Muscle of arm (tissue), 12 donors: ENCODE data around the gene PYDC1. TPM values are rescaled to one million over a fixed set of nuclear protein-coding genes. Genes with fewer than 3 reads are reported as not detected.
"Not testable (repeated sequence)": the region's sequence is repeated elsewhere in the genome, so short reads cannot be mapped to it uniquely, and the experiment has no call there.

ENCODE experiments used
- DNase-seq: peaks from one replicate; pipeline ENCODE4 v3.0.0-alpha.2; 2013
- polyA plus RNA-seq, 12 donors: library from polyadenylated mRNA; unstranded; fragments of 120-200 nt; gene quantifications; one replicate each; pipeline ENCODE4 v1.2.1, GENCODE V29; 2013; ENCODE audit not compliant: insufficient read length in 12 of 12

PYDC1 gene
- polyA plus RNA-seq, 12 donors: 0.27 to 2.1 (median 0.95) TPM; not detected in 2

- DNase-seq: no peak
These were observed 20.4 kb downstream of the PYDC1 start for GRCh38 chr16:31196324-31197088.

- DNase-seq: not testable (repeated sequence)
These were observed 21.1 kb downstream of the PYDC1 start for GRCh38 chr16:31195861-31196260.

GRCh38 chr16:31194898-31195297, 22.0 kb downstream of the PYDC1 start:
- DNase-seq: no peak

- DNase-seq: no peak
These were observed 23.1 kb downstream of the PYDC1 start for GRCh38 chr16:31193874-31194273.

GRCh38 chr16:31192856-31193642, 23.9 kb downstream of the PYDC1 start:
- DNase-seq: no peak

- DNase-seq: no peak
These were observed 25.1 kb downstream of the PYDC1 start for GRCh38 chr16:31191697-31192428.

- no peak for DNase-seq
These were observed 26.0 kb downstream of the PYDC1 start for GRCh38 chr16:31190818-31191444.

- no peak for DNase-seq
These were observed 26.9 kb downstream of the PYDC1 start for GRCh38 chr16:31190061-31190460.

- DNase-seq: no peak
These were observed 27.5 kb downstream of the PYDC1 start for GRCh38 chr16:31189412-31189778.

GRCh38 chr16:31188450-31189411, 28.2 kb downstream of the PYDC1 start:
- no peak for DNase-seq

GRCh38 chr16:31187808-31188189, 29.1 kb downstream of the PYDC1 start:
- DNase-seq: no peak

GRCh38 chr16:31186930-31187807, 29.8 kb downstream of the PYDC1 start:
- DNase-seq: no peak

GRCh38 chr16:31186176-31186575, 30.8 kb downstream of the PYDC1 start:
- no peak for DNase-seq

- DNase-seq: no peak
These were observed 31.6 kb downstream of the PYDC1 start for GRCh38 chr16:31185339-31185738.

GRCh38 chr16:31184888-31185287, 32.0 kb downstream of the PYDC1 start:
- no peak for DNase-seq

- no peak for DNase-seq
These were observed 33.2 kb downstream of the PYDC1 start for GRCh38 chr16:31183432-31184428.

- no peak for DNase-seq
These were observed 34.5 kb downstream of the PYDC1 start for GRCh38 chr16:31182391-31182790.

GRCh38 chr16:31181102-31181830, 35.7 kb downstream of the PYDC1 start:
- no peak for DNase-seq
